Endothelial cell of umbilical vein (primary cell): ENCODE measurements around the gene VPS36. TPM values are rescaled to one million over a fixed set of nuclear protein-coding genes. Genes with fewer than 3 reads are reported as not detected.
A peak's percentile ranks its signal among the peaks of the same experiment; 100 is the strongest.

Source experiments
- BruUV-seq: library from RNA; stranded (reverse); fragments of 400-500 nt; replicated peaks from 2 replicates; lab custom pipeline; 2021; lab: Mats Ljungman, UMichigan
- CTCF ChIA-PET: fragments of 300-600, 350-600 bp; sonication (Branson Sonifier 250); formaldehyde crosslinking; loops from one replicate; lab custom pipeline; 2021; ENCODE audit warnings: antibody characterized with exemption, inconsistent platforms; lab: Charles Lee
- POLR2A ChIA-PET: fragments of 300-600, 350-600 bp; sonication (Branson Sonifier 250); formaldehyde crosslinking; loops from one replicate; lab custom pipeline; 2021; ENCODE audit warnings: antibody characterized with exemption, inconsistent platforms; lab: Charles Lee
- DNase-seq: peaks from one replicate; pipeline ENCODE4 v3.0.0-alpha.2; 2011; ENCODE audit warnings: low read depth, low spot score
- FAIRE-seq: peaks from 2 replicates; lab custom pipeline; 2011; peaks lifted over from hg19 to GRCh38; lab: Jason Lieb, UNC
- H2AFZ ChIP-seq: 2 replicates; pipeline ENCODE4 v1.6.0; 2012; ENCODE audit warnings: low read depth, low read length, control low read depth, inconsistent platforms
- H3K27ac ChIP-seq: 2 replicates; pipeline ENCODE4 v1.5.1; 2011; ENCODE audit warnings: low read depth, mild to moderate bottlenecking, control low read depth, low read length, moderate library complexity; ENCODE audit not compliant: insufficient read depth
- H3K27me3 ChIP-seq, 2 experiments: 2 replicates each; pipeline versions ENCODE4 v1.6.0 to v1.6.1; 2011; ENCODE audit warnings: low read length in 2 of 2, mixed read lengths in 1 of 2; ENCODE audit not compliant: control insufficient read depth in 2 of 2, insufficient read depth in 2 of 2
- H3K36me3 ChIP-seq, 2 experiments: 2 replicates in 1 of 2; 3 replicates in 1 of 2; pipeline ENCODE4 v1.5.1; 2011; ENCODE audit warnings: low read length in 2 of 2, mild to moderate bottlenecking in 1 of 2, moderate library complexity in 1 of 2; ENCODE audit not compliant: control insufficient read depth in 2 of 2, insufficient read depth in 2 of 2; ENCODE audit errors: extremely low read depth in 1 of 2
- H3K4me1 ChIP-seq: 3 replicates; pipeline ENCODE4 v1.5.1; 2011; ENCODE audit warnings: mild to moderate bottlenecking, low read length; ENCODE audit not compliant: control insufficient read depth, insufficient read depth; ENCODE audit errors: extremely low read depth
- H3K4me2 ChIP-seq: 2 replicates; pipeline ENCODE4 v1.6.1; 2011; ENCODE audit warnings: low read length, control low read depth, mixed read lengths; ENCODE audit not compliant: insufficient read depth
- H3K4me3 ChIP-seq, 3 experiments: fragments of 200-600 bp in 1 of 3; sonication (generic), shearing (Covaris generic) in 1 of 3; replicated peaks in 1 of 3; 2 replicates each; pipeline ENCODE4 v1.5.1; 2011 to 2016; ENCODE audit warnings: control low read depth in 3 of 3, low read length in 3 of 3, mild to moderate bottlenecking in 2 of 3, inconsistent platforms in 1 of 3, low read depth in 1 of 3, moderate library complexity in 1 of 3; ENCODE audit not compliant: insufficient read depth in 1 of 3
- H3K79me2 ChIP-seq: 2 replicates; pipeline ENCODE4 v1.6.0; 2012; ENCODE audit warnings: low read length, inconsistent platforms; ENCODE audit not compliant: control insufficient read depth, insufficient read depth
- H3K9ac ChIP-seq: replicated peaks from 2 replicates; pipeline ENCODE3; 2011; ENCODE audit warnings: low read length, control low read depth; ENCODE audit not compliant: insufficient read depth; ENCODE audit errors: extremely low read depth
- H3K9me1 ChIP-seq: replicated peaks from 3 replicates; pipeline ENCODE4 v1.6.0; 2011; ENCODE audit warnings: mild to moderate bottlenecking, low read length; ENCODE audit not compliant: control insufficient read depth, insufficient read depth; ENCODE audit errors: extremely low read depth
- H3K9me3 ChIP-seq: replicated peaks from 2 replicates; pipeline ENCODE4 v1.5.1; 2012; ENCODE audit warnings: low read length, inconsistent platforms; ENCODE audit not compliant: control insufficient read depth, insufficient read depth
- H4K20me1 ChIP-seq: replicated peaks from 2 replicates; pipeline ENCODE3; 2011; ENCODE audit warnings: mild to moderate bottlenecking, low read length; ENCODE audit not compliant: control insufficient read depth, insufficient read depth; ENCODE audit errors: extremely low read depth
- CTCF ChIP-seq, 2 donors: IDR thresholded peaks; 1 replicate in 1 of 2; 2 replicates in 1 of 2; pipeline ENCODE4 v1.5.1; 2011; ENCODE audit warnings: low read length in 2 of 2, mild to moderate bottlenecking in 2 of 2, moderate library complexity in 2 of 2, control low read depth in 1 of 2, inconsistent platforms in 1 of 2, low read depth in 1 of 2; ENCODE audit not compliant: insufficient read depth in 1 of 2; ENCODE audit errors: extremely low read depth in 1 of 2
- EZH2 ChIP-seq: IDR thresholded peaks from 2 replicates; pipeline ENCODE4 v1.6.1; 2012; ENCODE audit warnings: borderline replicate concordance, low read depth, mild to moderate bottlenecking, moderate library complexity, low read length, inconsistent platforms; ENCODE audit not compliant: severe bottlenecking
- FOS ChIP-seq: IDR thresholded peaks from 2 replicates; pipeline ENCODE4 v1.6.1; 2011; ENCODE audit warnings: mild to moderate bottlenecking, low read length, moderate library complexity, borderline replicate concordance; ENCODE audit not compliant: insufficient read depth
- GATA2 ChIP-seq: IDR thresholded peaks from 2 replicates; pipeline ENCODE4 v1.7.0; 2011; ENCODE audit warnings: low read depth, mild to moderate bottlenecking, moderate library complexity, mixed read lengths, low read length; ENCODE audit not compliant: insufficient read length, insufficient read depth
- JUN ChIP-seq: IDR thresholded peaks from 2 replicates; pipeline ENCODE4 v1.6.1; 2011; ENCODE audit warnings: borderline replicate concordance, low read depth; ENCODE audit not compliant: insufficient read length, insufficient read depth
- MAX ChIP-seq: IDR thresholded peaks from 2 replicates; pipeline ENCODE4 v1.6.1; 2011; ENCODE audit not compliant: insufficient read depth, insufficient read length
- MYC ChIP-seq: IDR thresholded peaks from one replicate; pipeline ENCODE4 v1.6.1; 2011; ENCODE audit warnings: mild to moderate bottlenecking, low read depth, low read length
- POLR2A ChIP-seq: IDR thresholded peaks from 2 replicates; pipeline ENCODE4 v1.6.1; 2012; ENCODE audit warnings: low read depth, mild to moderate bottlenecking, control low read depth, low read length
- POLR2AphosphoS5 ChIP-seq: IDR thresholded peaks from 2 replicates; pipeline ENCODE4 v1.6.1; 2012; ENCODE audit warnings: low read depth, mild to moderate bottlenecking, control low read depth, low read length, moderate library complexity; ENCODE audit not compliant: insufficient read depth
- dilution Hi-C: fragments of 300-500 bp; cut with MboI; formaldehyde crosslinking; loops from one replicate; pipeline ENCODE4 v1.15.0; 2019; ENCODE audit warnings: low sequenced_read_pairs; ENCODE audit not compliant: extremely low pct_ligation_motif_present
- intact Hi-C: fragments of 100-400 bp; cut with micrococcal nuclease; formaldehyde crosslinking; loops from one replicate; pipeline ENCODE4 v1.10.0; 2022
- polyA plus RNA-seq, 4 experiments: library from polyadenylated mRNA; depleted of rRNA in 3 of 4; stranded (reverse) in 3 of 4; unstranded in 1 of 4; fragments of >200 nt; gene quantifications; 2 replicates each; pipeline versions ENCODE4 v1.2.1 to v1.2.3, GENCODE V29; 2011 to 2012; ENCODE audit warnings: missing spikeins in 1 of 4
- total RNA-seq: library from RNA; stranded (reverse); gene quantifications from 2 replicates; pipeline ENCODE4 v1.2.3, GENCODE V29; 2021

The VPS36 gene
- total and polyA plus RNA-seq, 2 donors (not counting 3 experiments of a cell fraction or from before 2014, with no cell fraction given): 14.3 to 32.3 TPM

- Histone ChIP-seq H3K4me3 (no peak overlapping the region), H3K9me3 (no peaks in the 10 kb centered on the region), H3K79me2 (peaks cover 10% of the 10 kb centered on the region), H3K27me3 (no peaks in the 10 kb centered on the region), H3K4me2 (no peak overlapping the region), H3K9ac (no peak overlapping the region), H4K20me1 (peaks cover 4% of the 10 kb centered on the region), H3K4me1 (peaks cover 5% of the 10 kb centered on the region), H3K36me3 (peaks cover 6 to 10% of the 10 kb centered on the region in 2 experiments), H3K9me1 (no peaks in the 10 kb centered on the region), H2AFZ (no peak overlapping the region), H3K27ac (no peak overlapping the region)
- TF ChIP-seq GATA2 (no peak), MAX (no peak), EZH2 (no peak), POLR2A (no peak)
- intact Hi-C loops: loop anchor here (2.0 kb wide), 1 partner anchor 15 kb away; no protein-coding TSS in a partner anchor
- DNase-seq (no peak), FAIRE-seq (no peak)
- POLR2A ChIA-PET: no interaction called here
- CTCF ChIA-PET: interaction anchor here (0.7 to 3.1 kb wide), 3 partner anchors 10 to 64 kb away, joined by 3 to 22 read pairs (median 6); partner anchors contain the start of gene VPS36
- dilution Hi-C loops: no loop called here
- no TSS peak for BruUV-seq
Observed at GRCh38 chr13:52385870-52386269, 64.6 kb downstream of the VPS36 start.

GRCh38 chr13:52383366-52383765, 67.1 kb downstream of the VPS36 start:
- no TSS peak for BruUV-seq
- H3K36me3 ChIP-seq: peaks cover 6 to 15% of the 10 kb centered on the region in 2 experiments
- dilution Hi-C loops (no loop called here), intact Hi-C loops (no loop called here)
- peaks cover 6% of the 10 kb centered on the region for H3K79me2 ChIP-seq
- H3K9ac ChIP-seq: no peak overlapping the region
- DNase-seq (peak; percentile 7), FAIRE-seq (peak; percentile 71)
- CTCF ChIA-PET: interaction anchor here (2.4 to 3.1 kb wide), 2 partner anchors 8 to 67 kb away, joined by 6 to 22 read pairs; partner anchors contain the start of gene VPS36
- H4K20me1 ChIP-seq: peaks cover 4% of the 10 kb centered on the region
- H3K4me3 ChIP-seq: no peak overlapping the region
- H3K9me3 ChIP-seq: no peaks in the 10 kb centered on the region
- H2AFZ ChIP-seq: no peak overlapping the region
- no peaks in the 10 kb centered on the region for H3K27me3 ChIP-seq
- peaks cover 5% of the 10 kb centered on the region for H3K4me1 ChIP-seq
- TF ChIP-seq FOS (no peak), EZH2 (no peak), CTCF (IDR thresholded peaks at IDR 0.05; ENCODE audit: extremely low read depth in 1 of 2, insufficient read depth in 1 of 2, low read depth in 1 of 2, low read length in 2 of 2) (no peak), POLR2AphosphoS5 (no peak), MYC (no peak), JUN (no peak)
- POLR2A ChIA-PET: no interaction called here
- H3K9me1 ChIP-seq: no peaks in the 10 kb centered on the region
- H3K27ac ChIP-seq: no peak overlapping the region
- no peak overlapping the region for H3K4me2 ChIP-seq
